ENCODE measurements around the gene CYB561D1.

DNA sequence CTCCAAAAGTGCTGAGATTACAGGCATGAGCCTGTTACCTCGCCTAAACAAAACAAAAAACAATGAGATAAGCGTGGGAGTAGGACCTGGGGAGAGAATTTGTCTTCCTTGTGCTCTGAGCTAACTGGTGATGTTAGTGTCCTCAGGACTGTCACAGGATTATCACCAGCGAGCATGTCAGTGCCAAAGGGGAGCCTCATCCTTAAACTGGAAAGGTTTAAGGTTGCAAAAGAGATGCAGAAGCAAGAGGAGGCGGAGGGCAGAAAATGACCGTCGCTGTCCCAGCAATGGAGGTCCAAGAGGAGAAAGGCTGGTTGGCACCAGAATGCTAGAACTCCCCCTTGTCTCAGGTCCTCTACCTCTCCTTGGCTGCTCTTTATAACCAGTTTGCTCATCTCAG lies 23.6 kb upstream of the CYB561D1 start:
- TF ChIP-seq EZH2 (IDR thresholded peaks at IDR 0.05) = no peak
- no peak for TF ChIP-seq POLR2AphosphoS5 (IDR thresholded peaks at IDR 0.05; ENCODE audit: borderline replicate concordance, low read depth, low read length)

Data from SK-N-MC (cell line).